ENCODE results near the gene TAS2R7. TPM values are rescaled to one million over a fixed set of nuclear protein-coding genes. Genes with fewer than 3 reads are reported as not detected.

The TAS2R7 gene
- total and polyA plus RNA-seq, 2 of the 4 experiments (the other 2 are of a cell fraction) = not detected

- no peak for ATAC-seq (ENCODE audit: low read depth)
- no peak overlapping the region for H3K4me3 ChIP-seq (ENCODE audit: insufficient read depth, low read depth, low read length)
- POLR2A ChIA-PET (ENCODE audit: unreplicated experiment) = no interaction called here
- H4K91ac ChIP-seq (ENCODE audit: insufficient read depth, low read depth, low read length) = no peak overlapping the region
- WGBS, 2 experiments (ENCODE audit: extremely low coverage in 2 of 2, insufficient read length in 1 of 2) = no CpG with 5 or more reads among the region's 2 CpGs
- H3K27ac ChIP-seq (ENCODE audit: insufficient read depth, low read length) = no peak overlapping the region
- H3K9me3 ChIP-seq (ENCODE audit: control insufficient read depth, insufficient read depth, low read length) = peaks cover 12% of the 10 kb centered on the region; the same call in 1 of the 2 replicates
- dilution Hi-C loops (cut with HindIII; ENCODE audit: low sequenced_read_pairs, unreplicated experiment) = no loop called here
- H3K9ac ChIP-seq (ENCODE audit: low read depth, low read length) = no peak overlapping the region
- H4K20me1 ChIP-seq (ENCODE audit: insufficient read depth, low read length) = no peaks in the 10 kb centered on the region
- H3K4ac ChIP-seq (ENCODE audit: low read depth, low read length) = no peak overlapping the region
- no peak overlapping the region for H2BK5ac ChIP-seq (ENCODE audit: low read depth, low read length, poor library complexity, severe bottlenecking)
- H2AK9ac ChIP-seq (replicated peaks; ENCODE audit: low read depth, low read length, poor library complexity) = no peak overlapping the region
- H3K56ac ChIP-seq (ENCODE audit: extremely low read depth, insufficient read depth, low read length) = no peak overlapping the region
- CTCF ChIA-PET = interaction anchor here (0.6 to 1.1 kb wide), 2 partner anchors 10 to 27 kb away, joined by 4 read pairs; no protein-coding TSS in a partner anchor
- no peak overlapping the region for H4K5ac ChIP-seq (ENCODE audit: low read depth, low read length)
- H3K14ac ChIP-seq (replicated peaks; ENCODE audit: low read depth, low read length) = no peak overlapping the region
- no peaks in the 10 kb centered on the region for H3K9me1 ChIP-seq (ENCODE audit: insufficient read depth, low read length)
- H4K8ac ChIP-seq (ENCODE audit: low read depth in 2 of 2, low read length in 2 of 2) = no peak overlapping the region
- peaks cover 8% of the 10 kb centered on the region for H3K27me3 ChIP-seq (ENCODE audit: control insufficient read depth, insufficient read depth, low read length)
- H3K18ac ChIP-seq (ENCODE audit: low read depth, low read length) = no peak overlapping the region
- H3K36me3 ChIP-seq (ENCODE audit: control insufficient read depth, insufficient read depth, low read length) = no peaks in the 10 kb centered on the region
- intact Hi-C loops (cut with micrococcal nuclease) = no loop called here
- H2AFZ ChIP-seq (replicated peaks; ENCODE audit: low read length, poor library complexity) = no peak overlapping the region
- H2AK5ac ChIP-seq (ENCODE audit: low read depth, low read length) = no peak overlapping the region
- no peak overlapping the region for H2BK15ac ChIP-seq (ENCODE audit: low read depth, low read length)
- H3K4me2 ChIP-seq (ENCODE audit: low read depth, low read length) = no peak overlapping the region
- H3K79me1 ChIP-seq (ENCODE audit: low read depth in 1 of 2, low read length in 2 of 2) = no peaks in the 10 kb centered on the region
- no peaks in the 10 kb centered on the region for H3K4me1 ChIP-seq (ENCODE audit: control insufficient read depth, insufficient read depth, low read length)
- H3K23ac ChIP-seq (ENCODE audit: low read depth, low read length) = no peak overlapping the region
- in situ Hi-C loops (cut with MboI; ENCODE audit: low sequenced_read_pairs) = no loop called here
- H2BK120ac ChIP-seq (ENCODE audit: low read depth, low read length) = no peak overlapping the region
- TF ChIP-seq POLR2A (IDR thresholded peaks at IDR 0.05; ENCODE audit: low read depth, low read length) = no peak
- no peak for TF ChIP-seq MXI1 (IDR thresholded peaks at IDR 0.05; ENCODE audit: borderline replicate concordance, low read depth, low read length)
- TF ChIP-seq MAFK (IDR thresholded peaks at IDR 0.05; ENCODE audit: low read depth, low read length) = no peak
- no peak for TF ChIP-seq MAZ (IDR thresholded peaks at IDR 0.05; ENCODE audit: borderline replicate concordance, low read depth, low read length)
- no peak for TF ChIP-seq BHLHE40 (IDR thresholded peaks at IDR 0.05; ENCODE audit: low read depth, low read length)
- TF ChIP-seq RAD21 (IDR thresholded peaks at IDR 0.05; ENCODE audit: low read length) = no peak
- no peak for TF ChIP-seq RFX5 (IDR thresholded peaks at IDR 0.05; ENCODE audit: low read depth, low read length)
- TF ChIP-seq NFE2L2 (IDR thresholded peaks at IDR 0.05; ENCODE audit: low read depth, low read length) = no peak
- TF ChIP-seq, protein P1, sequence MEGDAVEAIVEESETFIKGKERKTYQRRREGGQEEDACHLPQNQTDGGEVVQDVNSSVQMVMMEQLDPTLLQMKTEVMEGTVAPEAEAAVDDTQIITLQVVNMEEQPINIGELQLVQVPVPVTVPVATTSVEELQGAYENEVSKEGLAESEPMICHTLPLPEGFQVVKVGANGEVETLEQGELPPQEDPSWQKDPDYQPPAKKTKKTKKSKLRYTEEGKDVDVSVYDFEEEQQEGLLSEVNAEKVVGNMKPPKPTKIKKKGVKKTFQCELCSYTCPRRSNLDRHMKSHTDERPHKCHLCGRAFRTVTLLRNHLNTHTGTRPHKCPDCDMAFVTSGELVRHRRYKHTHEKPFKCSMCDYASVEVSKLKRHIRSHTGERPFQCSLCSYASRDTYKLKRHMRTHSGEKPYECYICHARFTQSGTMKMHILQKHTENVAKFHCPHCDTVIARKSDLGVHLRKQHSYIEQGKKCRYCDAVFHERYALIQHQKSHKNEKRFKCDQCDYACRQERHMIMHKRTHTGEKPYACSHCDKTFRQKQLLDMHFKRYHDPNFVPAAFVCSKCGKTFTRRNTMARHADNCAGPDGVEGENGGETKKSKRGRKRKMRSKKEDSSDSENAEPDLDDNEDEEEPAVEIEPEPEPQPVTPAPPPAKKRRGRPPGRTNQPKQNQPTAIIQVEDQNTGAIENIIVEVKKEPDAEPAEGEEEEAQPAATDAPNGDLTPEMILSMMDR (conservative IDR thresholded peaks at IDR 0.05; ENCODE audit: low read depth, low read length) = no peak
- TF ChIP-seq ELK1 (IDR thresholded peaks at IDR 0.05; ENCODE audit: borderline replicate concordance, low read depth, low read length) = no peak
- TF ChIP-seq SMC3 (IDR thresholded peaks at IDR 0.05; ENCODE audit: low read depth, low read length) = no peak
- TF ChIP-seq CEBPB (IDR thresholded peaks at IDR 0.05; ENCODE audit: low read depth, low read length) = no peak
- TF ChIP-seq USF2 (IDR thresholded peaks at IDR 0.05; ENCODE audit: low read depth, low read length) = no peak
- no peak for TF ChIP-seq FOS (IDR thresholded peaks at IDR 0.05; ENCODE audit: low read depth, low read length)
- TF ChIP-seq RCOR1 (IDR thresholded peaks at IDR 0.05; ENCODE audit: insufficient replicate concordance, low read length) = no peak
- TF ChIP-seq CHD1 (IDR thresholded peaks at IDR 0.05; ENCODE audit: low read depth, low read length) = no peak
- H2BK20ac ChIP-seq (ENCODE audit: low read depth, low read length) = no peak overlapping the region
- DNase-seq = no peak
- no TSS peak for BruUV-seq (replicated peaks)
Measured at GRCh38 chr12:10759657-10760056, 42.8 kb downstream of the TAS2R7 start.
